Measurements from ENCODE around the gene DCD. TPM values are rescaled to one million over a fixed set of nuclear protein-coding genes. Genes with fewer than 3 reads are reported as not detected.

The DCD gene
- total RNA-seq, 1 experiment from 2014 or later, result not detected

DNA sequence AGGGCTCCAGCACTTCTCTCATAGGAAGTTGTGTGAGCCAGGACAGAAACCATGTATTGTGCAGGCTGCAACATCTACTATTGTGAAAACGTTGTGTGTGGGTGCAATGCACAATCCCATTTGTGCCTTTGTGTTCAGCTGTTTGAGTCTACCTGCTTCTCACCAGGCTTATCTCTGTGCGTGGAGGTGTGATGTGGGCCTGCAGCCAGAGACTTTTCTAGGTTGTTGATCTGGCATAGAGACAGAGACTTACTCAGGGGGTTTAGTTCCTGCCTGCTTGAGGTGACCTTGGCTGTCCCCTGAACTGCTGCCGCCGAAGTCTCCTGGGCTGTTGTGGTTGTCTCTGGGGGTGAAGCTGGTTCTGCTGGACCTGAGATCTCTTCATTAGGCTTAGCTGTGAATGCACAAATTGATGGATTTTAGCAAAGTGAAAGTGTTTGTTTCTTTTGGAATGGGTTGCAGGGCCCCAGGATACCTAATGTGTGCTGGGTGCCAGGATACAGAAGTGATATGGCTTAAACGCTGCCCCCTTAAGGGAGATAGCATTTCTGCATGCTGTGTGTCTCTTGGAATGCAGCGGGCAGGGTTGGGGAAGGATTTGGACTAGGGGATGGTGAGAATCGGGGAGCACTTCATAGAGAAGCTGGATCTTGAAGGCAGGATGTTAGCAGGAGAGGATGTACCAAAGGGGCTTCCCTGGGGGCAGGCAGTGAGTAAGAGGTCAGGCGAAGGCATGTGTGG, 16.0 kb downstream of the DCD start:
- Histone ChIP-seq H3K4me3 (ENCODE audit: insufficient read depth, low read depth, low read length) (no peak overlapping the region), H3K27me3 (ENCODE audit: control insufficient read depth, insufficient read depth, low read length) (no peaks in the 10 kb centered on the region; the same call in 1 of the 2 replicates)
- peak; percentile 53 for DNase-seq

DNA sequence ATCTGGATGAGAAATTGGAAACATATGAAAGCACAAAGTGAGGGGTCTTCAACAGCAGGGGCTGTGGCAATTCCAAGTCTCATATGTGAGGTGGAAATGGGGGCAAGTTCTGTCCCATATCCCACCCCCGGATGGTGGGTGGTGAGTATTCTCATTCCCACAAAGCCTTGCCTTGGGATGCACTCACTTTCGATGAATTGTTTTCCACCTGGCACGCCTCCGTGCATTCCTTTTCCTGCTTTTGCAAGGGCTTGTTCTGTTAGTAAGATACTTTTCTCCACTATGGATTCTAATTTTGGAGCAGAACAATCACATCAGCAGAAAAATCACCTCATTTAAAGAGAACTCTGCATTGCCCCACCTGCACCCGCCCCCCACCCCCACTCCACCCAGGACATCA, 16.6 kb downstream of the DCD start:
- no peak overlapping the region for H3K4me3 ChIP-seq (ENCODE audit: insufficient read depth, low read depth, low read length)
- no peaks in the 10 kb centered on the region for H3K36me3 ChIP-seq (replicated peaks; ENCODE audit: control insufficient read depth, insufficient read depth, low read length)
- no peaks in the 10 kb centered on the region; the same call in 1 of the 2 replicates for H3K27me3 ChIP-seq (ENCODE audit: control insufficient read depth, insufficient read depth, low read length)
- DNase-seq, result no peak

More for the DNA sequence above, 16.0 kb downstream of the DCD start:
- no peaks in the 10 kb centered on the region for H3K36me3 ChIP-seq (replicated peaks; ENCODE audit: control insufficient read depth, insufficient read depth, low read length)

DNA sequence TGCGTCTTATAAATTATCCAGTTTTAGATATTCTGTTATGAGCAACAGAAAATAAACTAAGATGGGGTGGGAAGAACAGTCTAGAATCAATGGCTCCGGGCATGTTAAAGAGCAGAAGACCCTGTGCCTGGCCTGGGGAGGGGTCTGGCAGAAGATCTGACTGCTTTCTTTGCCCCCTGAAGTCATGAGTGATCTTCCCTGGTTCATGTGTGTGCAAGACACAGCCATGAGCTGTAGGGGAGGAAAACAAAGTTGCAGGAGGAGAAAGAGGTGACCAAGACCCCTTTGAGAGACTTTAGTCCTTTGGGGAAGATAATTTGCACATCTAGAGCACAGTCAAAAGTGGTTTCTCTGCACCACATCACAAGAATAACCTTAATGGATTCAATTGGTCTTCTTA, 18.2 kb downstream of the DCD start:
- Histone ChIP-seq H3K27me3 (ENCODE audit: control insufficient read depth, insufficient read depth, low read length) (no peaks in the 10 kb centered on the region; the same call in 1 of the 2 replicates), H3K36me3 (replicated peaks; ENCODE audit: control insufficient read depth, insufficient read depth, low read length) (no peaks in the 10 kb centered on the region), H3K4me3 (ENCODE audit: insufficient read depth, low read depth, low read length) (no peak overlapping the region)
- DNase-seq, result no peak

DNA sequence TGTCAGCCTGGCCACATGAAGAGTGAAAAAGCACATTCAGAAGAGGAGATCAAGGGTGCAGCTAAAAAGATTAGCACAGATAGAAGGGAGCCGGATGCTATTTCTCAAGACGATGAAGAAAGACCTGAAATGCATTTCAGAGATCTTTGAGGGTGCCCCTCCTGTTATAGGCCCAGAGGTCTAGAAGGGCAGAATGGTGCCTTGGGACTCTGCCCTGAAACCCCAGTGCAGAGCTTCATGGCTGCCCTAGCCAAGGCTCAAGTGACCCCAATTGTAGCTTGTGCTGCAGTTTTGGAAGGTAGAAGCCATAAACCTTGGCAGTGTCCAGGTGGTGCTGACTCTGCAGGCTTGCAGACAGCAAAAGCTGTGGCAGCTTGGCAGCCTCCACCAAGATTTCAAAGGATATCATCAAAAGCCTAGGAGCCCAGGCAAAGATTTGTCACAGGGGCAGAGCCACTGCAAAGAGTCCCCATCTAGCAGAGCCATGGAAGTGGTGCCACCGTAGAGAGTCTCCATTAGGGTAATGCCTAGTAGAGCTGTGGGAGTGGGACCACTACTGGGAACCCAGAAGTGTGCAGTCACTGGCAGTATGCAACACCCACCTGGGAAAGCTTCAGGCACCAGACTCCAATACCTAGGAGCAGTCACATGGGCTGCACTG, 19.8 kb downstream of the DCD start:
- no peaks in the 10 kb centered on the region for H3K27me3 ChIP-seq (ENCODE audit: control insufficient read depth, insufficient read depth, low read length)
- no peaks in the 10 kb centered on the region for H3K36me3 ChIP-seq (replicated peaks; ENCODE audit: control insufficient read depth, insufficient read depth, low read length)
- H3K4me3 ChIP-seq (ENCODE audit: insufficient read depth, low read depth, low read length), result no peak overlapping the region
- DNase-seq, result no peak

DNA sequence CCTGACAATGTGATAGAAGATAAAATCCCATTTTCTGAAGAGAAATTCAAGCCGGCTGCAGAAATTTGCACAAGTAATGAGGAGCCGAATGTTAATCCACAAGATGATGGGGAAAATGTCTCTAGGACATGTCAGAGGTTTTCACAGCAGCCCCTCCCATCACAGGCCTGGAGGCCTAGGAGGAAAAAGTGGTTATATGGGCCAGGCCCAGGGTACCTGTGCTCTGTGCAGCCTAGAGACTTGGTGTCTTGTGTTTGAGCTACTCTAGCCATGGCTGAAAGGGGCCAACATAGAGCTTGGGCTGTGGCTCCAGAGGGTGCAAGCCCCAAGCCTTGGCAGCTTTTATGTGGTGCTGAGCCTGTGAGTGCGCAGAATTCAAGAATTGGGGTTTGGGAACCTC, 20.9 kb downstream of the DCD start:
- Histone ChIP-seq H3K36me3 (replicated peaks; ENCODE audit: control insufficient read depth, insufficient read depth, low read length) (no peaks in the 10 kb centered on the region), H3K4me3 (ENCODE audit: insufficient read depth, low read depth, low read length) (no peak overlapping the region), H3K27me3 (ENCODE audit: control insufficient read depth, insufficient read depth, low read length) (no peaks in the 10 kb centered on the region)
- no peak for DNase-seq

DNA sequence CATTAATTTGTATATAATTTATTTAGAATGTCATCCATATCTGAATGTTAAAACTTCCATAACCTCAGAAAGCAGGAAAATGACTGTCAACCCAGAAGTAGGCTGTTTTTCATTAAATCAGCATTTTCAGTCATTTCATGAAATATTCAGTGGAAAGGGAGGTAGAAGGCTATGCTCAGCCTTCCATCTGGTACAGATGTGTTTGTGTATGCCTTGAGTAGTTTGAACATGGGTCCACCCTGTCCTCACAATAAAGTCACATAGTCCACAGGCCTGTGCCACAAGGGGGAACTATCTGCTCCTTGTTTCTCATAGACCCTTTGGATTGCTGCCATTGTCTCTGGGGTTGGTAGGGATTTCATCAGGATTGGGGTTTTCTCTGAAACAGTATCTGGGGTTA, 22.6 kb downstream of the DCD start:
- DNase-seq, result no peak
- Histone ChIP-seq H3K4me3 (ENCODE audit: insufficient read depth, low read depth, low read length) (no peak overlapping the region), H3K36me3 (replicated peaks; ENCODE audit: control insufficient read depth, insufficient read depth, low read length) (no peaks in the 10 kb centered on the region), H3K27me3 (ENCODE audit: control insufficient read depth, insufficient read depth, low read length) (no peaks in the 10 kb centered on the region)

DNA sequence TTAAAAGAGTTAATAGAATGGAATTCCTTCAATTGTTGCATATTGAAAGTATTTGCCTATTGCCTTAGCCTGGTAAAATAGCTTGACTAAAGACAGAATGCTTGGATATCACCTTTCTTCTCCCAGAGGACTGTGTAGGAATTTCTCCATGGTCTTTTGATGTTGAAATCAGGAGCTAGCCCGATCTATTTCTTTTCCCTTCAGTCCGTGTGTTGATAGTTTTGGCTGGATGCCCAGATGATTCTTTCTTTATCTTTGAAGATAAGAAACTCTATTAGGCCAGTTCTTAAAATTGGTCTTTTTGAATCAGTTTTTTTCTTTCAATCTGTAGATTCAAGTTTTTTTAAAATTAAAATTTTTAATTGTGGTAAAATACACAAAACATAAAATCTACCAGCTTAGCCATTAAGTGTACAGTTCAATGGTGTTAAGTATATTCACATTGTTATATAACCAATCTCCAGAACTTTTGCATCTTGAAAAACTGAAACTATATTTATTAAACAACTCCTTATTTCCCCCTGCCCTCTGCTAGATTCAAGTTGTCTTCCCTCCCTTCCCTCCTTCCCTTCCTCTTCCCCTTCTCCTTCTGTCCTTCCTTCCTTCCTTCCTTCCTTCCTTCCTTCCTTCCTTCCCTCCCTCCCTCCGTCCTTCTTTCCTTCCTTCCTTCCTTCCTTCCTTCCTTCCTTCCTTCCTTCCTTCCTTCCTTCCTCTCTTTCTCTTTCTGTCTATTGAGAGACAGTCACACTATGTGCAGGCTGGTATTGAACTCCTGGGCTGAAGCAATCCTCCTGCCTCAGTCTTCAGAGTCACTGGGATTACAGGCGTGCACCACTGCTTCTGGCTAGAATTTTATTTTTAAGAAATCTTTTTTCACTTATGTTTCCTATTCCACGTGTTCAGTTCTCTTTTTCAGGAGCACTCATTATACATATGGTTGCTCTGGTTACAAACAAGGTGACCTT, 23.6 kb downstream of the DCD start:
- Histone ChIP-seq H3K4me3 (ENCODE audit: insufficient read depth, low read depth, low read length) (no peak overlapping the region), H3K27me3 (ENCODE audit: control insufficient read depth, insufficient read depth, low read length) (no peaks in the 10 kb centered on the region)
- no peak for DNase-seq

DNA sequence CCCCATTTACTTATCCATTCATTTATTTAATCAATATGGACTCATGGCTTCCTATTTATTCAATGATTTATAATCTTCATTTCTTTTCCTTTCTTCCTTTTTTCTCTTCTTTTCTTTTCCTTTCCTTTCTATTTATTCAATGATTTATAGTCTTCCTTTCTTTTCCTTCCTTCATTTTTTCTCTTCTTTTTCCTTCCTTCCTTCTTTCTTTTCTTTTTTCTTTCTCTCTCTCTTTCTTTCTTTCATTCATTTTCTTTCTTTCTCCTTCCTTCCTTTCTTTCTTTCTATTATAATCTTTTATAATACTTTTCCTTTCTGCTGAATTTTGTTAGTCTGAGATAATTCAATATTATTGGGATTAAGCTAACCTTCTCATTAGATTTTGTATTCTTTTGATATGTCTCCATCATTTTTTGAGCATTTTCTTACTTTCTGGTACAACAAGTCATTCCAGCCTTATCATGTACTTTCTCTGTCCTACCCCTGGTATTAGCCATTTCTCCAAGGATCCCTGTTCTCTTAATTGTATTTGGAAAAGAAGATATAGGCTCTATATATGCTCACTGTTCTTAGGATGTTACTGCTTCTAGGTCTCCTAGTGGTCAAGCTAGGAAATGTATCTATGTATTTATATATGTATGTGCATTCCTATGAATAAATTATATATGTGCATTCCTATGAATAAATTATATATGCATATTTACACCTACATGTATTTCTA, 25.5 kb downstream of the DCD start:
- no peak for DNase-seq
- no peak overlapping the region for H3K4me3 ChIP-seq (ENCODE audit: insufficient read depth, low read depth, low read length)
- H3K36me3 ChIP-seq (replicated peaks; ENCODE audit: control insufficient read depth, insufficient read depth, low read length), result no peaks in the 10 kb centered on the region
- H3K27me3 ChIP-seq (ENCODE audit: control insufficient read depth, insufficient read depth, low read length), result peaks cover 2% of the 10 kb centered on the region; the same call in 1 of the 2 replicates

More for the DNA sequence above, 23.6 kb downstream of the DCD start:
- H3K36me3 ChIP-seq (replicated peaks; ENCODE audit: control insufficient read depth, insufficient read depth, low read length), result no peaks in the 10 kb centered on the region

DNA sequence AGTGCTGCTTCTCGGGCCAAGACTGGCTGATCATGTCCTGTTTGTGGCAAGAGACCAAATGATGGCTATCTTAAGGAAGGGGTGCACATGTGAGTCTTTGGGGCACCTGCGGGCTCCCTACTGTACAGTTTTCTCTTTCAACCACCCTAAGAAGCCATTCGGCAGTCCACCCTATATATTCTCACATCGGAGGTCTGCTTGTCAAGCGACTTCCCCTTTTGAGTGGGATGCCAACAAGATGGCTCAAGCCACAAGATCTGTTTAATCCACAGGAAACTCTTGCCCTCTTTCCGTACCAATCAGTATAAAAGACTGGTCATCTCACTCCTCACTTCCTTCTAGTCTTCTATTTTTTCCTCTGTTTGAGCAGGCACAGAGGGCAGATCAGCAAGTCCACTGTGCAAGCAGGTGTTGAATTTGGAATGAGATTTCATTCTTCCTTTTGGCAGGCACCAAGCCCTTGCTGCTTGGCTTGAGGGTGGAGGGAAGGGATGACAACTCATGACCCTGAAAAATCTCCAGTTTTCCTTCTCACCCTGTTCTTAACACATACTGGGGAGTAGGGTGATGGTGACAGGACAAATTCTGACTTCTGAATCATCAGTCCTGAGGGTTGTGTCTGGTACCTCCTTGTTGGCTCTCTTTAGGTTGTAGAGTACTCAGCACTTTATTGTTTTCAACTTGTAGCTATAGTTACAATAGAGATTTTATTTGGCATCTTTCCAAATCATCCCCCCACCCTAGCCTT, 31.1 kb downstream of the DCD start:
- no peak for DNase-seq
- H3K36me3 ChIP-seq (replicated peaks; ENCODE audit: control insufficient read depth, insufficient read depth, low read length), result no peaks in the 10 kb centered on the region
- H3K27me3 ChIP-seq (ENCODE audit: control insufficient read depth, insufficient read depth, low read length), result peaks cover 21% of the 10 kb centered on the region
- H3K4me3 ChIP-seq (ENCODE audit: insufficient read depth, low read depth, low read length), result no peak overlapping the region

DNA sequence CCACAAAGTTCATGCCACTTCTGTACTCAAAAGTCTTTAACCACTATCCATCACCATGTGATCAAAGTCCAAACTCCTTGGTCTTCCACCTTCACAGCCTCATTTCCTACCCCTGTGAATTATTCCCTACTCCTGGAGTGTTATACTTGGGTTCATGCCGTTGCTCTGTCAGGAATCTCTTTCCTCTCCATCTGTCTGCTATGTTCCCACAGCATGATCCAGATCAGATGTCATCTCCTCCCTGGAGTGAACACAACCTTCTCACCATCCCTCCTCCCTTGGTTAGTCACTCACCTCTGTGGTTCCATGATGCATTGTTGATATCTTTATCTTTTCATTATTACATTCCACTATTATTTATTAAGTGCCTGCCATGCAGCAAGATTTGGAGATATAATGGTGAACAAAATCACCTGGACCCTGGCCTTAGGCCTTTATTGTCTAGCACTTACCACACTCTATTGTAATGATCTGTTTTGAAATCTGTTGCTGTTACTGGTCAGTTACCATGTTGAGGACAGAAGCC, 35.9 kb downstream of the DCD start:
- no peak for DNase-seq
- H3K27me3 ChIP-seq (ENCODE audit: control insufficient read depth, insufficient read depth, low read length), result peaks cover 37% of the 10 kb centered on the region
- no peak overlapping the region for H3K4me3 ChIP-seq (ENCODE audit: insufficient read depth, low read depth, low read length)
- H3K36me3 ChIP-seq (replicated peaks; ENCODE audit: control insufficient read depth, insufficient read depth, low read length), result no peaks in the 10 kb centered on the region

DNA sequence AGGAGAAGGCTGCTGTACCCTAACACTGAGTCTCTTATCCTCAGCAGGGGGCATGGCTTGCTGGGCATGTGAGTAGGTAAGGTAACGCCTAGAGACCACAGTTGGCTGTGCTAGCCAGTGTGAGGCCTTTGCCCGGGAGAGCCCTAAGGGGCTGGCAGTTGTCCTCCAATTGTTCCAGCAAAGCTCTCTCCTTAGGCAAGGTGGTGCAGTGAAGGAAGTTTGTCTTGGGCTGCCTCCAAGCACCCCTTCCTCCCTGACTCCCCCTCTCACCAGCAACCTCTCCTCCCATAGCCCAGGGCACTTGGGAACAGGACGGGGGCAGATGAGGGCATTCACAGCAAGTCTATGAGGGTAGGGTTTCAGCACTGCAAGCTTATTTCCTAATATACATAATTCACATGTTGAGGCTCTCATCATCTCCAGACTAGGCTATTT, 36.4 kb downstream of the DCD start:
- H3K36me3 ChIP-seq (replicated peaks; ENCODE audit: control insufficient read depth, insufficient read depth, low read length), result no peaks in the 10 kb centered on the region
- no peak overlapping the region for H3K4me3 ChIP-seq (ENCODE audit: insufficient read depth, low read depth, low read length)
- peaks cover 37% of the 10 kb centered on the region for H3K27me3 ChIP-seq (ENCODE audit: control insufficient read depth, insufficient read depth, low read length)
- DNase-seq, result no peak

DNA sequence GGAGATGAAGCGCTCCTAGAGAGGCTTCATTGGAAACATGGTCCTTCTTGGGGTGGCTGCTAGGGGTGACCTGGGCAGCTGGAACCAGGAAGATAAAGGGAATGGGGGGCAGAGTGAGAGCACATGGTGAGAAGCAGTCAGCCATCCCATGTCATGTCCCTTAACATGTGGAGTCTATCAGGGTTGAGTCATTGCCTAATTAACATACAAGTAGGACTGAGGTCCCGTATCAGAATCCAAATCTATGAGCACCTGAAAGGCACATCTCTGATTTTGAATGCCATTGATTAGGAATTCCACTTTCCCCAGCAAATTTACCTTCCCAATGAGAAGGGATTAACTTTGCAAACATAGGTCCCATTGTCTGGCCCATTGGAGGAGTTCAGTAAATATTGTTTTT, 39.4 kb downstream of the DCD start:
- DNase-seq, result no peak
- no peak overlapping the region for H3K4me3 ChIP-seq (ENCODE audit: insufficient read depth, low read depth, low read length)
- H3K27me3 ChIP-seq (ENCODE audit: control insufficient read depth, insufficient read depth, low read length), result peaks cover 32% of the 10 kb centered on the region
- H3K36me3 ChIP-seq (replicated peaks; ENCODE audit: control insufficient read depth, insufficient read depth, low read length), result no peaks in the 10 kb centered on the region

DNA sequence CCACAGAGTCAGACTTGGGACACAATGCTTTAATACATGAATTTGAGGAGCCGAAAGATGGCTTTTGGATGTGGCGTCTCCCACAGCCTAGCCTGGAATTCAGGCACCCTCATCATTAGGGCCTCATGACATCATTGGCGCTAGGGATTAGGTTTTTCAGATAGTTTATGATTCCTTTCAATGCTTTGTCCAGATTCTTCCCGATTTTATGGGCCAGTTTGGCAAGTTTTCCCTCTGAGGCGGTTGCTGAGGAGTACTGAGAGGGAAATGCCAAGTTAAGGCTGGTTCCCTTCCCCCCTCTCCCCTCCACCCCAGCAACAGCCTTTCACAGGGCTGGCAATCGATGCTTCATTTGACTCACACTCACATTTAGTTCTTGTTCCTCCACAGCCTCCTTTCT, 40.0 kb downstream of the DCD start:
- H3K27me3 ChIP-seq (ENCODE audit: control insufficient read depth, insufficient read depth, low read length), result peaks cover 27% of the 10 kb centered on the region
- no peak for DNase-seq
- H3K36me3 ChIP-seq (replicated peaks; ENCODE audit: control insufficient read depth, insufficient read depth, low read length), result no peaks in the 10 kb centered on the region
- H3K4me3 ChIP-seq (ENCODE audit: insufficient read depth, low read depth, low read length), result no peak overlapping the region

All from H7 (cell line).